HCT116 (cell line): ENCODE measurements around the gene CEP112.

Source experiments
- CTCF ChIP-seq, 3 experiments: fragments of 200-600 bp in 1 of 3; sonication (generic) in 1 of 3; IDR thresholded peaks in 2 of 3; conservative IDR thresholded peaks in 1 of 3; 2 replicates each; pipeline ENCODE4 v1.5.1; 2012 to 2017; ENCODE audit warnings: low read depth in 2 of 3, low read length in 2 of 3, antibody characterized with exemption in 1 of 3, borderline replicate concordance in 1 of 3, control low read depth in 1 of 3, mild to moderate bottlenecking in 1 of 3, mixed read lengths in 1 of 3, mixed run types in 1 of 3, moderate library complexity in 1 of 3; ENCODE audit not compliant: insufficient read depth in 1 of 3
- EZH2 ChIP-seq: fragments of 200-600 bp; sonication (generic); IDR thresholded peaks from 2 replicates; pipeline ENCODE4 v1.6.1; 2017; ENCODE audit warnings: antibody characterized with exemption, mixed run types
- POLR2A ChIP-seq: IDR thresholded peaks from 2 replicates; pipeline ENCODE4 v1.7.0; 2011; ENCODE audit warnings: borderline replicate concordance; ENCODE audit not compliant: insufficient read depth, insufficient read length; ENCODE audit errors: extremely low read depth
- SIN3A ChIP-seq: IDR thresholded peaks from 2 replicates; pipeline ENCODE4 v1.6.1; 2012; ENCODE audit warnings: low read depth
- TF ChIP-seq, protein P1 (sequence below): IDR thresholded peaks from 2 replicates; pipeline ENCODE4 v1.6.1; 2011; ENCODE audit warnings: mild to moderate bottlenecking, low read length, moderate library complexity; ENCODE audit not compliant: insufficient replicate concordance; ENCODE audit errors: extremely low read depth

DNA sequence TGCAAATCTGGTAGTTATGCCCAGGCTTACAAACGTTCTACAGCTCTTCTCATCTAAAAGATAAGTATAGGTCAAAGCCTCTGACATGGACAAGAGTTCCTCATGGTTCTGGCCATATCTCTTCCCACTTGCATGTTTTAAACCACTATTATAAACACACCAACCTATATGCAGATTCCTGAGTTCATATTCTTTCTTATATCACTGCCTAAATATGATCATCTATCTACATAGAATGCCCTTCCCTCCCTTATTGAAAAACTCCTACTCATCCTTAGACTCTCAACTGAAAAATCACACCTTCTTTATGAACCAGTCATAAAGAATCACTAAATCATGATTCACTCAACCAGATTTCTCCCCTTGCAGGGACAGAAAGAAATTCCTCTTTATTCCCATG, 128.2 kb downstream of the CEP112 start:
- TF ChIP-seq, protein P1, sequence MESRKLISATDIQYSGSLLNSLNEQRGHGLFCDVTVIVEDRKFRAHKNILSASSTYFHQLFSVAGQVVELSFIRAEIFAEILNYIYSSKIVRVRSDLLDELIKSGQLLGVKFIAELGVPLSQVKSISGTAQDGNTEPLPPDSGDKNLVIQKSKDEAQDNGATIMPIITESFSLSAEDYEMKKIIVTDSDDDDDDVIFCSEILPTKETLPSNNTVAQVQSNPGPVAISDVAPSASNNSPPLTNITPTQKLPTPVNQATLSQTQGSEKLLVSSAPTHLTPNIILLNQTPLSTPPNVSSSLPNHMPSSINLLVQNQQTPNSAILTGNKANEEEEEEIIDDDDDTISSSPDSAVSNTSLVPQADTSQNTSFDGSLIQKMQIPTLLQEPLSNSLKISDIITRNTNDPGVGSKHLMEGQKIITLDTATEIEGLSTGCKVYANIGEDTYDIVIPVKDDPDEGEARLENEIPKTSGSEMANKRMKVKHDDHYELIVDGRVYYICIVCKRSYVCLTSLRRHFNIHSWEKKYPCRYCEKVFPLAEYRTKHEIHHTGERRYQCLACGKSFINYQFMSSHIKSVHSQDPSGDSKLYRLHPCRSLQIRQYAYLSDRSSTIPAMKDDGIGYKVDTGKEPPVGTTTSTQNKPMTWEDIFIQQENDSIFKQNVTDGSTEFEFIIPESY: no peak
- TF ChIP-seq CTCF (IDR thresholded peaks at IDR 0.05 in 2 of 3, conservative IDR thresholded peaks at IDR 0.05 in 1 of 3; ENCODE audit: borderline replicate concordance in 1 of 3, insufficient read depth in 1 of 3, low read depth in 2 of 3, low read length in 2 of 3): no peak
- TF ChIP-seq EZH2: no peak
- no peak for TF ChIP-seq POLR2A
- no peak for TF ChIP-seq SIN3A
